Peyer's patch (tissue), 4 donors: Measurements from ENCODE around the gene ZBED1. TPM values are rescaled to one million over a fixed set of nuclear protein-coding genes. Genes with fewer than 3 reads are reported as not detected.
"Not testable (repeated sequence)": the region's sequence is repeated elsewhere in the genome, so short reads cannot be mapped to it uniquely, and the experiment has no call there.

ENCODE experiments used
- DNase-seq, 3 donors: peaks; one replicate each; pipeline ENCODE4 v3.0.0-alpha.2; 2017 to 2019
- H3K27ac ChIP-seq, 4 donors: fragments of 200-600 bp; sonication (generic); one replicate each; pipeline ENCODE4 v1.5.1; 2016 to 2019
- H3K27me3 ChIP-seq, 2 donors: fragments of 200-600 bp; sonication (generic); one replicate each; pipeline ENCODE4 v1.5.1; 2019
- H3K36me3 ChIP-seq, 3 donors: fragments of 200-600 bp; sonication (generic); one replicate each; pipeline ENCODE4 v1.5.1; 2016 to 2019
- H3K4me1 ChIP-seq, 4 donors: fragments of 200-600 bp; sonication (generic); one replicate each; pipeline ENCODE4 v1.5.1; 2016 to 2019
- H3K4me3 ChIP-seq, 4 donors: fragments of 200-600 bp; sonication (generic); 1 replicate in 3 of 4; 2 replicates in 1 of 4; pipeline ENCODE4 v1.5.1; 2016 to 2019; ENCODE audit warnings: mild to moderate bottlenecking in 1 of 4
- H3K9me3 ChIP-seq, 4 donors: fragments of 200-600 bp; sonication (generic); one replicate each; pipeline ENCODE4 v1.5.1; 2016 to 2019; ENCODE audit warnings: mild to moderate bottlenecking in 1 of 4
- POLR2A ChIP-seq, 2 donors: fragments of 450-650 bp; IDR thresholded peaks; one replicate each; pipeline ENCODE4 v1.5.1; 2017; ENCODE audit warnings: antibody characterized with exemption in 2 of 2, mild to moderate bottlenecking in 2 of 2, moderate library complexity in 2 of 2
- total RNA-seq, 4 donors: library from RNA; depleted of rRNA; stranded (reverse); fragments of >200 nt; gene quantifications; one replicate each; pipeline ENCODE4 v1.1.0, GENCODE V29; 2016
- TF ChIP-seq, protein P1 (sequence below), 6 experiments: fragments of 450-650 bp in 4 of 6; fragments of 200-600 bp in 2 of 6; sonication (generic) in 1 of 6; IDR thresholded peaks; one replicate each; pipeline ENCODE4 v1.5.1; 2017 to 2019; ENCODE audit warnings: antibody characterized with exemption in 6 of 6, mild to moderate bottlenecking in 3 of 6, moderate library complexity in 1 of 6

ZBED1 gene
- total RNA-seq, 4 donors from 2014 or later: 48.7 to 71.4 (median 59.8) TPM

- Histone ChIP-seq H3K9me3 (no peaks in the 10 kb centered on the region), H3K36me3 (no peaks in the 10 kb centered on the region), H3K27me3 (no peaks in the 10 kb centered on the region), H3K27ac (no peak overlapping the region), H3K4me3 (no peak overlapping the region), H3K4me1 (peaks cover 0 to 14% (median 0%) of the 10 kb centered on the region in 4 donors)
- peak in 2 of 3 donors; percentile 18 to 28 for DNase-seq
- TF ChIP-seq, protein P1, sequence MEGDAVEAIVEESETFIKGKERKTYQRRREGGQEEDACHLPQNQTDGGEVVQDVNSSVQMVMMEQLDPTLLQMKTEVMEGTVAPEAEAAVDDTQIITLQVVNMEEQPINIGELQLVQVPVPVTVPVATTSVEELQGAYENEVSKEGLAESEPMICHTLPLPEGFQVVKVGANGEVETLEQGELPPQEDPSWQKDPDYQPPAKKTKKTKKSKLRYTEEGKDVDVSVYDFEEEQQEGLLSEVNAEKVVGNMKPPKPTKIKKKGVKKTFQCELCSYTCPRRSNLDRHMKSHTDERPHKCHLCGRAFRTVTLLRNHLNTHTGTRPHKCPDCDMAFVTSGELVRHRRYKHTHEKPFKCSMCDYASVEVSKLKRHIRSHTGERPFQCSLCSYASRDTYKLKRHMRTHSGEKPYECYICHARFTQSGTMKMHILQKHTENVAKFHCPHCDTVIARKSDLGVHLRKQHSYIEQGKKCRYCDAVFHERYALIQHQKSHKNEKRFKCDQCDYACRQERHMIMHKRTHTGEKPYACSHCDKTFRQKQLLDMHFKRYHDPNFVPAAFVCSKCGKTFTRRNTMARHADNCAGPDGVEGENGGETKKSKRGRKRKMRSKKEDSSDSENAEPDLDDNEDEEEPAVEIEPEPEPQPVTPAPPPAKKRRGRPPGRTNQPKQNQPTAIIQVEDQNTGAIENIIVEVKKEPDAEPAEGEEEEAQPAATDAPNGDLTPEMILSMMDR (IDR thresholded peaks at IDR 0.05): no peak
- TF ChIP-seq POLR2A (IDR thresholded peaks at IDR 0.05): no peak
Observed at GRCh38 chrX:2478546-2479419, 22.0 kb downstream of the ZBED1 start.

GRCh38 chrX:2477313-2477712 lies 23.5 kb downstream of the ZBED1 start:
- H3K9me3 ChIP-seq, H3K4me3 ChIP-seq, H3K27me3 ChIP-seq, H3K36me3 ChIP-seq: not testable (repeated sequence)
- DNase-seq: peak in 1 of 3 donors; percentile 65
- Histone ChIP-seq H3K27ac (peak overlapping the region in 1 of 4 donors; percentile 38), H3K4me1 (peaks cover 0 to 18% (median 0%) of the 10 kb centered on the region in 4 donors)

GRCh38 chrX:2474963-2475726 lies 25.6 kb downstream of the ZBED1 start:
- no peaks in the 10 kb centered on the region for H3K9me3 ChIP-seq
- no peaks in the 10 kb centered on the region for H3K36me3 ChIP-seq
- peak in 2 of 3 donors; percentile 27 to 35 for DNase-seq
- peaks cover 0 to 18% (median 0%) of the 10 kb centered on the region in 4 donors for H3K4me1 ChIP-seq
- H3K4me3 ChIP-seq: no peak overlapping the region
- TF ChIP-seq, protein P1 (IDR thresholded peaks at IDR 0.05): no peak
- no peak for TF ChIP-seq POLR2A (IDR thresholded peaks at IDR 0.05)
- H3K27ac ChIP-seq: no peak overlapping the region
- no peaks in the 10 kb centered on the region for H3K27me3 ChIP-seq

DNA sequence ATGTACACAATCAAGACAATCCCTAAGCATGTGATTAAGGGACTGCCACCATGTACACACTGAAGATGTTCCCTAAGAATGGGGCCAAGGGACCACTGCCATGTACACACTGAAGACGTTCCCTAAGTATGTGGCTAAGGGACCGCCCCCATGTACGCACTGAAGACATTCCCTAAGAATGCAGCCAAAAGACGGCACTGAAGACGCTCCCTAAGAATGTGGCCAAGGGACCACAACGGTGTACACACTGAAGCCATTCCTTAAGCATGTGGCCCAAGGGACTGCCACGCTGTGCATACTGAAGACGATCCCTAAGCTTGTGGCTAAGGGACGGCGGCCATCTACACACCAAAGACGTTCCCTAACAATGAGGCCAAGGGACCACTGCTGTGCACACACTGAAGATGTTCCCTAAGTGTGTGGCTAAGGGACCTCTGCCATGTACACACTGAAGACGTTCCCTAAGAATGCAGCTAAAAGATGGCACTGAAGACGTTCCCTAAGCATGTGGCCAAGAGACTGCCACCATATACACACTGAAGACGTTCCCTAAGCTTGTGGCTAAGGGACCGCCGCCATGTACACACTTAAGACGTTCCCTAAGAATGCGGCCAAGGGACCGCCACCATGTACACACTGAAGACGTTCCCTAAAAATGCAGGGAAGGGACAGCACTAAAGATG lies 26.4 kb downstream of the ZBED1 start:
- no peak overlapping the region for H3K27ac ChIP-seq
- H3K4me1 ChIP-seq: peaks cover 0 to 18% (median 0%) of the 10 kb centered on the region in 4 donors
- no peak for TF ChIP-seq POLR2A (IDR thresholded peaks at IDR 0.05)
- TF ChIP-seq, protein P1 (IDR thresholded peaks at IDR 0.05): no peak
- no peaks in the 10 kb centered on the region for H3K27me3 ChIP-seq
- DNase-seq: peak in 1 of 3 donors; percentile 36
- H3K9me3 ChIP-seq: no peaks in the 10 kb centered on the region
- H3K4me3 ChIP-seq: no peak overlapping the region
- no peaks in the 10 kb centered on the region for H3K36me3 ChIP-seq

DNA sequence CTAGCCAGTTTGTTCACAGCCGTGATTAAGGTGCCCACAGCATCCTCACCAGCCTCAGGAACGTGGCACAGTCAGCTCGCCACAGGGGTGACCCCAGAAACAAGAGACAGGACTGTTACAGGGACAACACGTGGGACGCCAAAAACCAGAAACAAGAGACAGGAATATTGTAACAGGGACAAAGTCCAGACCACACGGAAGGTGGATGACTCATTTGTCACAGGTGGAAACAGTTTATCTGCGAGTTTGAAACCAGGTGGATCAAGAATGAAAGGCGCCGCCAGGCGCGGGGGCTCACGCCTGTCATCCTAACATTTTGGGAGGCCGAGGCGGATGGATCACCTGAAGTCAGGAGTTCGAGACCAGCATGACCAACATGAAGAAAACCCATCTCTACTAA lies 27.7 kb downstream of the ZBED1 start:
- H3K9me3 ChIP-seq, H3K36me3 ChIP-seq, H3K4me3 ChIP-seq, H3K27me3 ChIP-seq: not testable (repeated sequence)
- peak in 2 of 3 donors; percentile 47 to 62 for DNase-seq
- peak overlapping the region in 1 of 4 donors; percentile 42 for H3K27ac ChIP-seq
- H3K4me1 ChIP-seq: peaks cover 0 to 18% (median 0%) of the 10 kb centered on the region in 4 donors

DNA sequence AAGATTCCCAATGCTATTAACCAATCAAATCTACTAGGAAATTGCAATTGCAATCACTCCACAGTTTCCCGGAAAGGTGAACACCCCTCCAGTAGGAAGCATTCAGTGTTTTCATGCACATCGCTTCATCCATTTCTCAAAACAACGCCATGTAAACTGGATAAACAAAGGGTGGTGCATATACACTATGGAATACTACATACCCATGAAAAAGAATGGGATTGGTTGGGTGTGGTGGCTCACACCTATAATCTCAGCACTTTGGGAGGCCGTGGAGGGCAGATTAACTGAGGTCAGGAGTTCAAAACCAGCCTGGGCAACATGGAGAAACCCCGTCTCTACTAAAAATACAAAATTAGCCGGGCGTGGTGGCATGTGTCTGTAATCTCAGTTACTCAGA lies 29.1 kb downstream of the ZBED1 start:
- Histone ChIP-seq H3K4me1 (peaks cover 0 to 14% (median 0%) of the 10 kb centered on the region in 4 donors), H3K4me3 (no peak overlapping the region), H3K27ac (no peak overlapping the region), H3K9me3 (no peaks in the 10 kb centered on the region), H3K36me3 (no peaks in the 10 kb centered on the region), H3K27me3 (no peaks in the 10 kb centered on the region)
- DNase-seq: peak in 1 of 3 donors; percentile 2
- TF ChIP-seq, protein P1 (IDR thresholded peaks at IDR 0.05): no peak
- TF ChIP-seq POLR2A (IDR thresholded peaks at IDR 0.05): no peak

DNA sequence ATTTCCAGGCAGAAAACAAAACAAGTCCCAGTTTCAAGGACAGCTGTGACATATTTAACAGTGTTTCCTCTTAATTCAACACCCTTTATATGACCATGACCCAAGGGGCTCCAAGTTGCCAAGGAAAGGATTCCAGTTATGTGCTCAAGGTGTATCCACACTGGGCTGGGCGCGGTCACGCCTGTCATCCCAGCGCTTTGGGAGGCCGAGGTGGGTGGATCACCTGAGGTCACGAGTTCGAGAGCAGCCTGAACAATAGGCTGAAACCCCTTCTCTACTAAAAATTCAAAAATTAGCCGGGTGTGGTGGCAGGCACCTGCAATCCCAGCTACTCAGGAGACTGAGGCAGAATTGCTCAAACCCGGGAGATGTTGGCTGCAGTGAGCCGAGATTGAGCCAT lies 29.6 kb downstream of the ZBED1 start:
- not testable (repeated sequence) for H3K27ac ChIP-seq, H3K4me3 ChIP-seq, H3K9me3 ChIP-seq, H3K27me3 ChIP-seq, H3K36me3 ChIP-seq
- H3K4me1 ChIP-seq: peaks cover 0 to 14% (median 0%) of the 10 kb centered on the region in 4 donors
- peak in 1 of 3 donors; percentile 25 for DNase-seq

DNA sequence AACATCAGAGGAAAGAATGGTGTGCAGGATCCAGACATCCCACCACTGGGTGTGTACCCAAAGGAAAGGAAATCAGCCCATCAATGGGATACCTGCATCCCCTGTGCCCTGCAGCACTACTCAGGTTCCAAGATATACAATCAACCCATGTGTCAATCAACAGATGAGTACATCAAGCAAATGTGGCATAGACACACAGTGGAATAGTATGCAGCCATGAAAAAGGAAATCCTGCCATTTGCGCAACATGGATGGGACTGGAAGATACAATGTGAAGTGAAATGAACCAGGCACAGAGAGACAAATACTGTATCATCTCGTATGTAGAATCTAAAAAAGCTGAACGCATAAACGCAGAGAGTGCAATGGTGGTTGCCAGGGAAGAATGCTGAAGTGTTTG lies 30.9 kb downstream of the ZBED1 start:
- DNase-seq, H3K36me3 ChIP-seq, H3K27me3 ChIP-seq, H3K4me3 ChIP-seq, H3K9me3 ChIP-seq, H3K27ac ChIP-seq: not testable (repeated sequence)
- H3K4me1 ChIP-seq: peaks cover 0 to 14% (median 0%) of the 10 kb centered on the region in 4 donors
